ENCODE results near the gene ALDH3A2.

The ALDH3A2 gene

GRCh38 chr17:19648475-19649273, at the start of gene ALDH3A2:
Gene ALDH3A2, plus strand, starts transcription at chr17:19648751. Its CDS starts 221 bp downstream, at chr17:19648972.
- peak within 1 kb of the TSS; percentile 79 for H3K9ac ChIP-seq (ENCODE audit: low read length)
- H2AFZ ChIP-seq (ENCODE audit: low read depth, low read length) = peak within 1 kb of the TSS; percentile 70
- no peak within 1 kb of the TSS for H3K27ac ChIP-seq (ENCODE audit: low read length)
- H3K4me2 ChIP-seq (ENCODE audit: low read length) = peak within 1 kb of the TSS; percentile 73
- H3K4me3 ChIP-seq (ENCODE audit: low read length) = peak within 1 kb of the TSS; percentile 84
- no peaks in the 10 kb centered on the region for H3K36me3 ChIP-seq (replicated peaks; ENCODE audit: low read depth, low read length)
- no peaks in the 10 kb centered on the region for H3K27me3 ChIP-seq (ENCODE audit: low read depth, low read length)
- no peaks in the 10 kb centered on the region for H4K20me1 ChIP-seq (ENCODE audit: insufficient read depth, low read length)
- H3K4me1 ChIP-seq (ENCODE audit: low read length) = peaks cover 6% of the 10 kb centered on the region
- no peaks in the 10 kb centered on the region for H3K79me2 ChIP-seq (ENCODE audit: low read length)
- H3K9me3 ChIP-seq (ENCODE audit: insufficient read depth, low read length) = no peaks in the 10 kb centered on the region
- no peak for TF ChIP-seq EZH2phosphoT487 (IDR thresholded peaks at IDR 0.05; ENCODE audit: low read depth)
- TF ChIP-seq CTCF (IDR thresholded peaks at IDR 0.05; ENCODE audit: low read depth, low read length) = no peak

GRCh38 chr17:19610311-19610710, 38.2 kb upstream of the ALDH3A2 start:
- no peak overlapping the region for H3K27ac ChIP-seq (ENCODE audit: low read length)
- H3K79me2 ChIP-seq (ENCODE audit: low read length) = no peaks in the 10 kb centered on the region
- H3K36me3 ChIP-seq (replicated peaks; ENCODE audit: low read depth, low read length) = no peaks in the 10 kb centered on the region
- no peak overlapping the region for H3K9ac ChIP-seq (ENCODE audit: low read length)
- H3K4me1 ChIP-seq (ENCODE audit: low read length) = peaks cover 5% of the 10 kb centered on the region
- H3K4me2 ChIP-seq (ENCODE audit: low read length) = peak overlapping the region; percentile 34
- no peak for TF ChIP-seq CTCF (IDR thresholded peaks at IDR 0.05; ENCODE audit: low read depth, low read length)
- TF ChIP-seq EZH2phosphoT487 (IDR thresholded peaks at IDR 0.05; ENCODE audit: low read depth) = no peak
- H3K9me3 ChIP-seq (ENCODE audit: insufficient read depth, low read length) = no peaks in the 10 kb centered on the region
- no peaks in the 10 kb centered on the region for H4K20me1 ChIP-seq (ENCODE audit: insufficient read depth, low read length)
- H2AFZ ChIP-seq (ENCODE audit: low read depth, low read length) = no peak overlapping the region
- H3K27me3 ChIP-seq (ENCODE audit: low read depth, low read length) = no peaks in the 10 kb centered on the region
- H3K4me3 ChIP-seq (ENCODE audit: low read length) = no peak overlapping the region

DNA sequence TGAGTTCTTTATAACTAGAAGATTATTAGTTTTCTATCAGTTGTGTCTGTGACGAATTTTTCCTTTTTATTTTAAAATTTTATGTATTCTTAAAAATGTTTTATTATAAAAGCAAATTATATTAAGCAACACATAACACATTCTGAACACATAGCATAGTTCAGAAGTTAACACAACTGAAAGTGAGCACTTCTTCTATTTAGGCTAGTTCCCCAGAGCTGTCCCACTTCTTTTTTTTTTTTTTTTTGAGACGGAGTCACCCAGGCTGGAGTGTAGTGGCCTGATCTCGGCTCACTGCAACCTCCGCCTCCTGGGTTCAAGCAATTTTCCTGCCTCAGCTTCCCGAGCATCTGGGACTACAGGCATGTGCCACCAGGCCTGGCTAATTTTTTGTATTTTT, 37.7 kb upstream of the ALDH3A2 start:
- no peak for TF ChIP-seq CTCF (IDR thresholded peaks at IDR 0.05; ENCODE audit: low read depth, low read length)
- TF ChIP-seq EZH2phosphoT487 (IDR thresholded peaks at IDR 0.05; ENCODE audit: low read depth) = no peak
- Histone ChIP-seq H3K27ac (ENCODE audit: low read length) (no peak overlapping the region), H3K4me2 (ENCODE audit: low read length) (0 out of 2 replicates have a peak overlapping the region, but pooled peaks have one; percentile 5), H3K4me3 (ENCODE audit: low read length) (no peak overlapping the region), H3K36me3 (replicated peaks; ENCODE audit: low read depth, low read length) (no peaks in the 10 kb centered on the region), H3K79me2 (ENCODE audit: low read length) (no peaks in the 10 kb centered on the region), H3K9me3 (ENCODE audit: insufficient read depth, low read length) (no peaks in the 10 kb centered on the region), H3K27me3 (ENCODE audit: low read depth, low read length) (no peaks in the 10 kb centered on the region), H4K20me1 (ENCODE audit: insufficient read depth, low read length) (no peaks in the 10 kb centered on the region), H3K9ac (ENCODE audit: low read length) (no peak overlapping the region), H2AFZ (ENCODE audit: low read depth, low read length) (no peak overlapping the region), H3K4me1 (ENCODE audit: low read length) (peaks cover 5% of the 10 kb centered on the region)

- TF ChIP-seq CTCF (IDR thresholded peaks at IDR 0.05; ENCODE audit: low read depth, low read length) = no peak
- Histone ChIP-seq H3K9ac (ENCODE audit: low read length) (no peak overlapping the region), H3K9me3 (ENCODE audit: insufficient read depth, low read length) (no peaks in the 10 kb centered on the region), H3K27me3 (ENCODE audit: low read depth, low read length) (no peaks in the 10 kb centered on the region), H3K79me2 (ENCODE audit: low read length) (no peaks in the 10 kb centered on the region), H4K20me1 (ENCODE audit: insufficient read depth, low read length) (no peaks in the 10 kb centered on the region), H3K27ac (ENCODE audit: low read length) (no peak overlapping the region), H3K4me3 (ENCODE audit: low read length) (no peak overlapping the region), H2AFZ (ENCODE audit: low read depth, low read length) (no peak overlapping the region), H3K36me3 (replicated peaks; ENCODE audit: low read depth, low read length) (no peaks in the 10 kb centered on the region), H3K4me1 (ENCODE audit: low read length) (peaks cover 5% of the 10 kb centered on the region), H3K4me2 (ENCODE audit: low read length) (no peak overlapping the region)
Observed at GRCh38 chr17:19613979-19614378, 34.6 kb upstream of the ALDH3A2 start.

All from OCI-LY3 (cell line).